GM19467 (cell line): Measurements from ENCODE around the gene JMJD7.

Experiments
- ATAC-seq: cut with Tn5 transposase; IDR thresholded peaks from one replicate; pipeline ENCODE4 v1.9.1; 2021; ENCODE audit warnings: mild to moderate bottlenecking, moderate library complexity; ENCODE audit not compliant: unreplicated experiment

The JMJD7 gene

DNA sequence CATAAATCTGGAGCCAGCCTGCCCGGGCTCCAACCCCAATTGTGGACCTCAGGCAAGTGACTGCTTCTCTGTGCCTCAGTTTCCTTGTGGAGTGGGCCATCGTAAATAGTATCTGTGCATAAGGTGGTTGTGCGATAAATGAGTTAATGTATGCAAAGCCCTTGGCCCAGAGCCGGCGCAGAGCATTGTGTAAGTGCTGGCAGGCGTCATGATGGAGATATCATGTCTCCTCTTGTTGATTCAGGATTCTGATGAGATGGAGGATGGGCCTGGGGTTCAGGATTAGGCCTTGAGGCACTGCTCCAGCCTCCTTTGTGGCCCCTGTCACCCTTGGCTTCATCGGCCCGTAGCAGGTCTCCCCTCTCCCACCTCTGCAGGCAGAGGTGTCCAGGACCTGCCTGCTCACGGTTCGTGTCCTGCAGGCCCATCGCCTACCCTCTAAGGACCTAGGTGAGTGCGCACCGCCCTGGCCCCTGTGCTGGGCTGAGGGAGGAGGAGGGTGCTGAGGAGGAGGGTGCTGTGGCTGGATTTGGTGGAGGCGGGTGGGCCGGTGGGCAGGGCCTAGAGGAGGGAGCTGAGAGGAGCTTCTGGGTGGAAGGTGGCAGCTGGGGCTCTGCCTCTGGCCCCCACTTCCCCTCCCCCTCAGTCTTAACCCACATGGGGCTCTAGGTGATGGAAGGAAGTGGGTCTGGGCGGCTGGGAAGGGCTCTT is 12.0 kb downstream of the JMJD7 start:
- ATAC-seq = no peak

GRCh38 chr15:41840673-41841072 is 12.8 kb downstream of the JMJD7 start:
- ATAC-seq = no peak

DNA sequence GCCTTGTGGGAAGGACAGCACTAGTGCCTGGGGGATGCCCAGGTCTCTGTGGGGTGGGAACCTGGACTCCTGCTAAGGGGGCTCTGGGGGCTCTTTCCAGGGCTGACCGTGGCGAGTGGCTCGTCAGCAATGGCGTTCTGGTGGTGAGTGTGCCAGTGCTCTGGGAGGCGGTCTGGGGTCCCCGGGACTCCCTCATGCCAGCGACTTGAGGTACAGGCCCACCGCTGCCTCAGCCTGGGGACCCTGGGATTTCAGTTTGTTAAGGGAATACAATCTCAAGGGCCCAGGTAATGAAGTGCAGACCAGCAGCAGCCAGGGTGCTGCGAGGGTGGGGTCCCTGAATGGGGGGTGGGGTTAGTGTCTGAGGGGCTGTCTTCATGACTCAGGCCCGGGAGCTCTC is 13.2 kb downstream of the JMJD7 start:
- ATAC-seq = no peak

DNA sequence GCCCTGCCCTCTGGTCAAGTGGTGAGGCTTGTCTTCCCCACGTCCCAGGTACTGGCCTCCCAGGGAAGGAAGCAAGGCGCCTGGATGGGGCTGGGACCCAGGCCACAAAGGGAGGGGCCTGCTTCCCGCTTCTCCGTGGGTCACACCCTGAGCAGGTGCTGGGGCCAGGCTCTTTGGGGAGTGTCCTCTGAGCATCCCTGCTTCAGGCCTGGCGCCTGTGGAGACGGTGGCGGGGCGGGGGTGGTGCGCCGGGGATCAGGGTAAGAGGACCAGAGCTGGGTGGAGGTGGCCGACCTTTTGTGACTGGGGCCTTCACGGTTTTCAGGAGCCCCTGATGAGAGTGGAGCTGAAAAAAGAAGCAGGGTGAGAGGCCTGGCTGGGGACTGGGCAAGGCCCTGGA is 14.3 kb downstream of the JMJD7 start:
- ATAC-seq = no peak

DNA sequence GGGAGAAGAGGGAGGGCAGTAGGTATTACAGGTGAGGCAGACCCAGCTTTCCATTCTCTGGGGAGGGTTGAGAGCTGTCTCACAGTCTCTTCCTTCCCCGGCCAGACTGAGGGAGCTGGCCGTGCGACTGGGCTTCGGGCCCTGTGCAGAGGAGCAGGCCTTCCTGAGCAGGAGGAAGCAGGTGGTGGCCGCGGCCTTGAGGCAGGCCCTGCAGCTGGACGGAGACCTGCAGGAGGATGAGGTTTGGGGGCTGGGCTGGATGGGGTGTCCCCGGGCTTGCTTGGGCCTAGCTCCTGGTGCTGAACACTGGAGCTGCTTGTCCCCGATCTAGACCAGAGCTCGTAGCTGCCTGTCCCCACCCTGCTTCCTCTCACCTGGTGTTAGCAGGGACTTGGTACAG is 15.7 kb downstream of the JMJD7 start:
- no peak for ATAC-seq

GRCh38 chr15:41844814-41845213 is 16.9 kb downstream of the JMJD7 start:
- ATAC-seq = no peak

DNA sequence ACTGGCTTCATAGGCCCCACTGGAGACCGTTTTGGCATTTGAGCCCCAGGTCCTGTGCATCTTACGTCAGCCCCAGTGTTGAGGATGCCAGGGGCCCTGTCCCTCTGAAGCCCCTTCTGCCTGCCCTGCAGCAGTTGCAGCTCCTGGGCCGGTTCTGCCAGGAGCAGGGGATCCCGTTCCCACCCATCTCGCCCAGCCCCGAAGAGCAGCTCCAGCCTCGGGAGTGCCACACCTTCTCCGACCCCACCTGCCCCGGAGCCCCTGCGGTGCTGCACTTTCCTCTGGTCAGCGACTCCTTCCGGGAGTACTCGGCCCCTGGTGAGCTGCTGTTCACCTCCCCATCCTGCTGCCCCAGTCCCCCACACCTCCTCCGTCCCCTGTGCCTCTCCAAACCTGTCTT is 19.3 kb downstream of the JMJD7 start:
- no peak for ATAC-seq

GRCh38 chr15:41847981-41848380 is 20.1 kb downstream of the JMJD7 start:
- ATAC-seq = no peak

- ATAC-seq = no peak
Observed at GRCh38 chr15:41848631-41849030, 20.7 kb downstream of the JMJD7 start.

- no peak for ATAC-seq
Observed at GRCh38 chr15:41849204-41849603, 21.3 kb downstream of the JMJD7 start.

- ATAC-seq = no peak
Observed at GRCh38 chr15:41849861-41850260, 22.0 kb downstream of the JMJD7 start.

GRCh38 chr15:41850482-41851166 is 22.7 kb downstream of the JMJD7 start:
- ATAC-seq = no peak

GRCh38 chr15:41851167-41851523 is 23.3 kb downstream of the JMJD7 start:
- ATAC-seq = no peak

DNA sequence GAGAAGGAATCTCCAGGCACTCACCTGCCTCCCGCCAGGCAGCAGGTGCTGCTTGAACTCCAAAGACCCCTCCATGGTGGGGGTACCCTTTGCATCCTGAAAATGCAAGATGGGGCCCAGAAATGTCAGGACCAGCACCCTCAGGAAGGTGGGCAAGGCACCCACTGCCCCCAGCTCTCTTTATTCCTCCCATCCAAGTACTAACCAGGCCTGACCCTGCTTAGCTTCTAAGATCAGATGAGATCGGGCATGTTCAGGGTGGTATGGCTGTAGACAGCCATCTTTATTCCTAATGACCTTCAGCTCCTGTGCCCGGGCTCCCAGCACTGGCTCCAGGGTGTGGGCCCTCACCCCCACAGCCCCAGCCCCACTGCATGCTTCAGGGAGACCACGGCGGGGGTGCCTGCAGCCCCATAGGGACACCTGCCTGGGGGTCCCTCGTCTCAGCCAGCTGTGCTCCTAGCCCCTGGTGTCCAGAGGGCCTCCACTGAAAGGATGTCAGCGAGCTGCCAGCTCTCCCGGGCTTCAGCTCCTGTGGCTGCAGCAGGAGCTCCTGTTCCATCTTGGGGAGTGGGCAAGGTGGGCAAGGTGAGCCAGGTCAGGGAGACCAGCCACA is 24.0 kb downstream of the JMJD7 start:
- ATAC-seq = no peak

DNA sequence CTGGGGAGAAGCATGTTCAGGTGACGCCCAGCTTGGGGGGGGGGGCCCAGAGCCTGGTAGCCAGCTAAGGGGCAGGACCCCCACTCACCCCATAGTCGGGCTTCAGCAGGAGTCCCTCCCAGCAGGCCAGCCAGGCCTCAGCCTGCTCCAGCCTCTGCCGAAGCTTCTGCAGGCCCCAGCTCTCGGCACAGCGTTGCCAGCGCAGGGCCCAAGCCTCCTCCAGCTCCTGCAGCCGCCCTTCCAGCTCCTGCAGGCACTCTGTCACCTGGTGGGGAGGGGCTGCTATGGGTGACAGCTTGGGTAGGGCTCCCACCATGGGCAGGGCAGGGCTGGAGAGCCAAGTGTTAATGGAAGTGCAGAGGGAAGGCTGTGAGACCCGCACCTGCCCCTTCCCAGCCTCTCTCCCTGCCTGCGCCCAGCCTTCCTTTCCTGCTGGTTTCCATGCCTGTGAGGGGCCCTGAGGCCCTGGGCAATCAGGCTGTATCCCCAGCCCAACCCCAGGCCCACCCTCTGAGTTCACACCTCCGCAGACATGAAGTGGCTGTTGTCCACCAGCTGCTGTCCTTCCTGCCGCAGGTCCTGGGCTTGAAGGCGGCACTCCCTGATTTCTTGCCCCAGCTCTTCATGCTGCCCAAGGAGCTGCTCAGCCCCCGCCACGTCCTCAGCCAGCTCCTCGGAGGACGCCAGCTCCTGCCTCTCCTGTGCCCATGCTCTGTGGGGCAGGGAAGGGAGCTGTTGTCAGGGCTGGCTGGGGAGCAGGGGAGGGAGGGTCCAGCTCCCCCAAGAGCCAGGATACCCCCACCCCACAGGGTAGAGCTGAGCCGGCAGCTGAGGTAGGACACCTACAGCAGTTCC is 25.1 kb downstream of the JMJD7 start:
- no peak for ATAC-seq

DNA sequence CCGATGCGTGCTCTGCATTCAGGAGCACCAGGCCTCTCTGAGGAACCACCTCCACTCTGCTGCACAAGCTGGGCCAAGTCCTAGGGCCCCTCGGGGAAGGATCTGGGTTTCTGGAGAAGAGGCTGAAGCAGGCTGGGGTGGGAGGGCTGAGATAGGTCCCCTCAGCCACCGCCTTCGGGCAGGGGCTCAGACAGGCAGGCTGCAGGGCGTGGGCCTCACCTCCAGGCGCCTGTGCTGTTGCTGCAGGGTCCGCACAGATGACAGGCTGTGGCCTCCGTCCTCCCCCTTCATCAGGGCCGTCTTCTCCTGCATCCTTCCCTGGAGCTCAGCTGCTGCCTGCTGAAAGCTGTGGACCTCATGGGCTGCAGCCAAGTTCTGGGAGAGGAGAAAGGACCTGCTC is 25.9 kb downstream of the JMJD7 start:
- ATAC-seq = no peak

- ATAC-seq = no peak
Observed at GRCh38 chr15:41854443-41854842, 26.6 kb downstream of the JMJD7 start.

DNA sequence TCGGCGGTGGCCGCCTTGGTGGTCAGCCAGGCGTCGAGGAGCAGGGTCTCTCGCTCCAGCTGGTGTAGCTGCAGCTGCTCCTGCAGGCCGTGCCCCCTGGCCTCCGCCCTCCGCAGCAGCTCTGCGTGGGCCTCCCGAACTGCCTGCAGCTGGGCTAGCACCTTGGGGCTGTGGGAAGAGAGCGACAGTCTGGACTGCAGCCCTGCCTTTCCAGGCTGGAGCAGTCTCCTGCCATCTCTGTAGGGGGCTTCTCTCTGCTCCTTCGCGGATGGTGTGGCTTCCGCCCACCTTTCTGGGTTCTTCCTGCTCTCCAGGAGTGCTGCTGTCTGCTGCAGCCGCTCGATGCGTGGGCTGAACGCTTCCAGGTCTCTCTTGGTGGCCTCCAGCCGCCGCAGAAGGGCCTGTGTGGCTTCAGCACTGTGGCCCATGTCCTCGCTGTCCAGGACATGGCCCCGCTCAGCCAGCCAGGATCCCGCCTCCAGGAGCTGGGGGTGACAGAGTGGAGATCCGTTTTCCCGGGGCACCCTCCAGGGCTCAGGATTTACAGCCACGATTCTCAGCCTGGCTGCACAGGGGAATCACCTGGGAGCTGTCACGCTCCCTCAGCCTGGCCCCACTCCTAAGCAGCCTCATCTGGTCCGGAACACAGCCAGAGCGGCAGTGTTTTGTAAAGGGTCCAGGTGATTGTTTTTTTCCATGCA is 27.5 kb downstream of the JMJD7 start:
- ATAC-seq = no peak

GRCh38 chr15:41856262-41856661 is 28.4 kb downstream of the JMJD7 start:
- ATAC-seq = no peak

GRCh38 chr15:41856716-41857115 is 28.8 kb downstream of the JMJD7 start:
- ATAC-seq = no peak

DNA sequence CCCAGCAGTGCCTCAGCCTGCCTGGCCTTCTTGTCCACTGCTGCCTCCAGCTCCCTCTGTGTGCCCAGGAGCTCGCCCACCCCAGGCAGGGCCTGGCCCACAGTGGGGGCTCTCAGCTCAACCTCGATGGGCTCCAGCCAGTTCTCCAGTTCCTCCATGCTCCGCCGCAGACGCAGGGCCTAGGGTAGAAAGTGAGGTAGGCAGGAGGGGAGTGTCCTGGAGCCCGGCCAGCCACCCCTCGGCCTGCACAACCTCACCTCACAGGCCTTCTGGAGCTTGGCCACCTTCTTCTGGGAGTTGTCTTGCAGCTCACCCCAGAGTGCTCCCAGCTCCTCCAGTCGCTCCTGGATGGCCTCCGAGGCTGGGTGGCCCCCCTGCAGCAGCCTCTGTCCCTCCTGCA is 29.4 kb downstream of the JMJD7 start:
- no peak for ATAC-seq
